ENCODE results near the gene NR3C2. TPM values are rescaled to one million over a fixed set of nuclear protein-coding genes. Genes with fewer than 3 reads are reported as not detected.

Gene NR3C2
- total and polyA plus RNA-seq, 2 experiments from 2014 or later: 1.2 to 3.0 TPM

- H3K27ac Mint-ChIP-seq: no peak overlapping the region; the same call in 1 of the 2 replicates
- H3K36me3 ChIP-seq (ENCODE audit: insufficient read depth): no peaks in the 10 kb centered on the region
- no peaks in the 10 kb centered on the region; the same call in 1 of the 2 replicates for H3K4me1 ChIP-seq (ENCODE audit: insufficient read depth)
- no peak for TF ChIP-seq ZNF114 (CRISPR knock-in tag; IDR thresholded peaks at IDR 0.05)
- TF ChIP-seq, protein P1, sequence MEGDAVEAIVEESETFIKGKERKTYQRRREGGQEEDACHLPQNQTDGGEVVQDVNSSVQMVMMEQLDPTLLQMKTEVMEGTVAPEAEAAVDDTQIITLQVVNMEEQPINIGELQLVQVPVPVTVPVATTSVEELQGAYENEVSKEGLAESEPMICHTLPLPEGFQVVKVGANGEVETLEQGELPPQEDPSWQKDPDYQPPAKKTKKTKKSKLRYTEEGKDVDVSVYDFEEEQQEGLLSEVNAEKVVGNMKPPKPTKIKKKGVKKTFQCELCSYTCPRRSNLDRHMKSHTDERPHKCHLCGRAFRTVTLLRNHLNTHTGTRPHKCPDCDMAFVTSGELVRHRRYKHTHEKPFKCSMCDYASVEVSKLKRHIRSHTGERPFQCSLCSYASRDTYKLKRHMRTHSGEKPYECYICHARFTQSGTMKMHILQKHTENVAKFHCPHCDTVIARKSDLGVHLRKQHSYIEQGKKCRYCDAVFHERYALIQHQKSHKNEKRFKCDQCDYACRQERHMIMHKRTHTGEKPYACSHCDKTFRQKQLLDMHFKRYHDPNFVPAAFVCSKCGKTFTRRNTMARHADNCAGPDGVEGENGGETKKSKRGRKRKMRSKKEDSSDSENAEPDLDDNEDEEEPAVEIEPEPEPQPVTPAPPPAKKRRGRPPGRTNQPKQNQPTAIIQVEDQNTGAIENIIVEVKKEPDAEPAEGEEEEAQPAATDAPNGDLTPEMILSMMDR (conservative IDR thresholded peaks at IDR 0.05; ENCODE audit: low read depth in 2 of 2): no peak
- TF ChIP-seq STAT1 (IDR thresholded peaks at IDR 0.05; ENCODE audit: unreplicated experiment): no peak
- TF ChIP-seq, protein P2, sequence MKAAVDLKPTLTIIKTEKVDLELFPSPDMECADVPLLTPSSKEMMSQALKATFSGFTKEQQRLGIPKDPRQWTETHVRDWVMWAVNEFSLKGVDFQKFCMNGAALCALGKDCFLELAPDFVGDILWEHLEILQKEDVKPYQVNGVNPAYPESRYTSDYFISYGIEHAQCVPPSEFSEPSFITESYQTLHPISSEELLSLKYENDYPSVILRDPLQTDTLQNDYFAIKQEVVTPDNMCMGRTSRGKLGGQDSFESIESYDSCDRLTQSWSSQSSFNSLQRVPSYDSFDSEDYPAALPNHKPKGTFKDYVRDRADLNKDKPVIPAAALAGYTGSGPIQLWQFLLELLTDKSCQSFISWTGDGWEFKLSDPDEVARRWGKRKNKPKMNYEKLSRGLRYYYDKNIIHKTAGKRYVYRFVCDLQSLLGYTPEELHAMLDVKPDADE (IDR thresholded peaks at IDR 0.05): no peak
- no peak for TF ChIP-seq EZH2 (IDR thresholded peaks at IDR 0.05; ENCODE audit: low read depth, unreplicated experiment)
- no peak for TF ChIP-seq EZH2phosphoT487 (IDR thresholded peaks at IDR 0.05; ENCODE audit: unreplicated experiment)
- TF ChIP-seq NANOG (IDR thresholded peaks at IDR 0.05; ENCODE audit: borderline replicate concordance): no peak
- no peak for TF ChIP-seq JUNB (IDR thresholded peaks at IDR 0.05; ENCODE audit: unreplicated experiment)
- TF ChIP-seq CREB1 (CRISPR knock-in tag; IDR thresholded peaks at IDR 0.05; ENCODE audit: low read depth): no peak
- TF ChIP-seq REST (IDR thresholded peaks at IDR 0.05; ENCODE audit: unreplicated experiment): no peak
- no peak for TF ChIP-seq POLR2AphosphoS5 (IDR thresholded peaks at IDR 0.05; ENCODE audit: low read depth)
- TF ChIP-seq ZNF462 (CRISPR knock-in tag; IDR thresholded peaks at IDR 0.05): no peak
- no peak for TF ChIP-seq ZNF331 (CRISPR knock-in tag; IDR thresholded peaks at IDR 0.05; ENCODE audit: low read depth)
- H3K79me2 ChIP-seq (replicated peaks; ENCODE audit: insufficient read depth): no peaks in the 10 kb centered on the region
- H3K27me3 ChIP-seq (ENCODE audit: insufficient read depth): no peaks in the 10 kb centered on the region
- no peaks in the 10 kb centered on the region; the same call in 2 of the 3 replicates for H3K4me1 Mint-ChIP-seq
- no peaks in the 10 kb centered on the region for H3K9me2 ChIP-seq (ENCODE audit: insufficient read depth)
- no peak overlapping the region for H3K4me3 Mint-ChIP-seq
- H3K4me3 ChIP-seq: no peak overlapping the region
- H3K9me3 Mint-ChIP-seq: no peaks in the 10 kb centered on the region; the same call in 2 of the 3 replicates
- no peak for DNase-seq (ENCODE audit: low spot score)
- H3K4me2 ChIP-seq: no peak overlapping the region
- no peak overlapping the region for H2AFZ ChIP-seq
- ATAC-seq: no peak
- no peak overlapping the region for H3K27ac ChIP-seq (ENCODE audit: low read depth)
- no peaks in the 10 kb centered on the region for H3K36me3 Mint-ChIP-seq (ENCODE audit: low read depth)
- no peaks in the 10 kb centered on the region for H4K20me1 ChIP-seq (replicated peaks; ENCODE audit: insufficient read depth)
- no peaks in the 10 kb centered on the region for H3F3A ChIP-seq (replicated peaks; ENCODE audit: low read depth)
- H3K27me3 Mint-ChIP-seq (ENCODE audit: insufficient read depth, low read depth, poor library complexity): peaks cover 3% of the 10 kb centered on the region
Observed at GRCh38 chr4:148266240-148266639, 176.0 kb downstream of the NR3C2 start.
